GM12878 (cell line): ENCODE results near the gene MYDGF. TPM values are rescaled to one million over a fixed set of nuclear protein-coding genes. Genes with fewer than 3 reads are reported as not detected.
A peak's percentile ranks its signal among the peaks of the same experiment; 100 is the strongest.

Source experiments
- CEBPZ ChIP-seq: fragments of 150-350 bp; IDR thresholded peaks from 2 replicates; pipeline ENCODE4 v1.6.1; 2016; ENCODE audit warnings: low read depth, low read length
- CTCF ChIP-seq, 3 experiments: IDR thresholded peaks in 2 of 3; conservative IDR thresholded peaks in 1 of 3; 2 replicates each; pipeline ENCODE4 v1.5.1; 2011; ENCODE audit warnings: low read depth in 3 of 3, low read length in 3 of 3, mild to moderate bottlenecking in 3 of 3, control low read depth in 2 of 3, moderate library complexity in 2 of 3, inconsistent platforms in 1 of 3, mixed read lengths in 1 of 3; ENCODE audit not compliant: control insufficient read depth in 2 of 3, insufficient read depth in 1 of 3; ENCODE audit errors: extremely low read depth in 1 of 3
- HDGF ChIP-seq: fragments of 450-650 bp; IDR thresholded peaks from 2 replicates; pipeline ENCODE4 v1.6.1; 2016; ENCODE audit warnings: antibody characterized with exemption
- RAD21 ChIP-seq: IDR thresholded peaks from 2 replicates; pipeline ENCODE4 v1.6.1; 2011; ENCODE audit warnings: mild to moderate bottlenecking, low read depth, low read length, moderate library complexity; ENCODE audit not compliant: insufficient read depth
- RB1 ChIP-seq: fragments of 450-650 bp; formaldehyde crosslinking; IDR thresholded peaks from 2 replicates; pipeline ENCODE4 v1.6.1; 2017; ENCODE audit warnings: mild to moderate bottlenecking, borderline replicate concordance
- SIX5 ChIP-seq: IDR thresholded peaks from 2 replicates; pipeline ENCODE4 v1.6.1; 2011; ENCODE audit warnings: mild to moderate bottlenecking, low read depth, low read length, moderate library complexity; ENCODE audit not compliant: severe bottlenecking
- SMAD1 ChIP-seq: fragments of 450-650 bp; IDR thresholded peaks from 2 replicates; pipeline ENCODE4 v1.6.1; 2018; ENCODE audit warnings: mild to moderate bottlenecking, low read depth; ENCODE audit not compliant: partially characterized antibody
- SMARCA5 ChIP-seq: fragments of 450-650 bp; IDR thresholded peaks from 2 replicates; pipeline ENCODE4 v1.6.1; 2017; ENCODE audit warnings: mild to moderate bottlenecking
- STAT1 ChIP-seq: fragments of 450-650 bp; conservative IDR thresholded peaks from 2 replicates; pipeline ENCODE4 v1.6.1; 2014; ENCODE audit warnings: antibody characterized with exemption, mild to moderate bottlenecking
- SUPT20H ChIP-seq: IDR thresholded peaks from 2 replicates; pipeline ENCODE4 v1.6.1; 2011; ENCODE audit warnings: low read depth, mild to moderate bottlenecking, low read length, moderate library complexity, borderline replicate concordance; ENCODE audit not compliant: control insufficient read depth
- ZNF592 ChIP-seq: fragments of 450-650 bp; IDR thresholded peaks from 2 replicates; pipeline ENCODE4 v1.6.1; 2017; ENCODE audit warnings: mild to moderate bottlenecking, moderate library complexity
- polyA plus RNA-seq, 11 experiments: library from polyadenylated mRNA; depleted of rRNA in 4 of 11; unstranded in 6 of 11; stranded (reverse) in 5 of 11; fragments of >200 nt; fragmentation: Nextera tagmentation in 4 of 11; fragmentation: Illumina TruSeq in 1 of 11; extraction: Ambion mirVana in 4 of 11; extraction: Trizol in 1 of 11; gene quantifications; 1 replicate in 1 of 11; 2 replicates in 10 of 11; pipeline versions ENCODE4 v1.2.1 to v1.2.3, GENCODE V29; 2011 to 2016; ENCODE audit warnings: inconsistent platforms in 2 of 11, missing spikeins in 2 of 11, low read depth in 1 of 11
- total RNA-seq, 4 experiments: library from RNA; depleted of rRNA in 3 of 4; stranded (reverse); fragments of >200 nt in 3 of 4; fragmentation: Illumina TruSeq in 1 of 4; extraction: Trizol in 1 of 4; gene quantifications; 2 replicates each; pipeline versions ENCODE4 v1.2.1 to v1.2.3, GENCODE V29; 2013 to 2021

MYDGF gene
- total and polyA plus RNA-seq, 10 of the 15 experiments (the other 5 are each of a cell fraction or from before 2014, with no cell fraction given), result 2.3 to 196 (median 57.5) TPM

GRCh38 chr19:4636151-4636717, 33.9 kb downstream of the MYDGF start (continued):
- TF ChIP-seq SIX5 (no peak), STAT1 (no peak), ZNF592 (no peak), RAD21 (peak; percentile 80), CTCF (IDR thresholded peaks at IDR 0.05 in 2 of 3, conservative IDR thresholded peaks at IDR 0.05 in 1 of 3; ENCODE audit: control insufficient read depth in 2 of 3, extremely low read depth in 1 of 3, insufficient read depth in 1 of 3, low read depth in 3 of 3, low read length in 3 of 3) (peak; percentile 78 to 86 (median 86)), SUPT20H (no peak), SMARCA5 (peak; percentile 81; the same call in 1 of the 2 replicates), SMAD1 (no peak), RB1 (peak; percentile 49; the same call in 1 of the 2 replicates), CEBPZ (no peak), HDGF (no peak)
